ENCODE measurements around the gene NRN1L.

NRN1L gene

GRCh38 chr16:67926181-67926750 lies 41.6 kb downstream of the NRN1L start:
- TF ChIP-seq POLR2A (IDR thresholded peaks at IDR 0.05; ENCODE audit: low read length) (no peak), GATA1 (IDR thresholded peaks at IDR 0.05; ENCODE audit: low read depth, low read length) (no peak)
- no peak for DNase-seq

DNA sequence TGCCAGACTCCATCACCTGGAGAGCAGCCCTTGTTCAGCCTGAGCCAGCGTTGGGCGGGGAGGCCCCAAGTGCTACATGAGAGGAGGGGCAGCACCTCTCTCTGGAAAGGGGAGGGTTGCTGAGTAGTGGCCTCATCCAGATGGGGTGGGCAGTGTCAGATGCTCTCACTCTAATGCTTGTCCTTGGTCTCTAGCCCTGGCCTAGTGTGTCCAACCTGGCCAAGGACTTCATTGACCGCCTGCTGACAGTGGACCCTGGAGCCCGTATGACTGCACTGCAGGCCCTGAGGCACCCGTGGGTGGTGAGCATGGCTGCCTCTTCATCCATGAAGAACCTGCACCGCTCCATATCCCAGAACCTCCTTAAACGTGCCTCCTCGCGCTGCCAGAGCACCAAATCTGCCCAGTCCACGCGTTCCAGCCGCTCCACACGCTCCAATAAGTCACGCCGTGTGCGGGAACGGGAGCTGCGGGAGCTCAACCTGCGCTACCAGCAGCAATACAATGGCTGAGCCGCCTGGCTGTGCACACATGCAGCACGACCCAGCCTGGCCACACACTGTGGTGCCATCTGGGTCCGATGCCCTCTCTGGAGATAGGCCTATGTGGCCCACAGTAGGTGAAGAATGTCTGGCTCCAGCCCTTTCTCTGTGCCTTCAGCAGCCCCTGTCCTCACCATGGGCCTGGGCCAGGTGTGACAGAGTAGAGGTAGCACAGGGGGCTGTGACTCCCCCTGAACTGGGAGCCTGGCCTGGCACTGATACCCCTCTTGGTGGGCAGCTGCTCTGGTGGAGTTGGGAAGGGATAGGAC lies 42.7 kb downstream of the NRN1L start:
- DNase-seq = no peak
- no peak for TF ChIP-seq POLR2A (IDR thresholded peaks at IDR 0.05; ENCODE audit: low read length)
- TF ChIP-seq GATA1 (IDR thresholded peaks at IDR 0.05; ENCODE audit: low read depth, low read length) = no peak

DNA sequence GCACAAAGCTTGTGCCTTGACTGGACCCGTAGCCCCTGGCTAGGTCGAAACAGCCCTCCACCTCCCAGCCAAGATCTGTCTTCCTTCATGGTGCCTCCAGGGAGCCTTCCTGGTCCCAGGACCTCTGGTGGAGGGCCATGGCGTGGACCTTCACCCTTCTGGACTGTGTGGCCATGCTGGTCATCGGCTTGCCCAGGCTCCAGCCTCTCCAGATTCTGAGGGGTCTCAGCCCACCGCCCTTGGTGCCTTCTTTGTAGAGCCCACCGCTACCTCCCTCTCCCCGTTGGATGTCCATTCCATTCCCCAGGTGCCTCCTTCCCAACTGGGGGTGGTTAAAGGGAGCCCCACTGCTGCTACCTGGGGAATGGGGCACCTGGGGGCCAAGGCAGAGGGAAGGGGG lies 43.5 kb downstream of the NRN1L start:
- no peak for DNase-seq
- TF ChIP-seq GATA1 (IDR thresholded peaks at IDR 0.05; ENCODE audit: low read depth, low read length) (no peak), POLR2A (IDR thresholded peaks at IDR 0.05; ENCODE audit: low read length) (no peak)

DNA sequence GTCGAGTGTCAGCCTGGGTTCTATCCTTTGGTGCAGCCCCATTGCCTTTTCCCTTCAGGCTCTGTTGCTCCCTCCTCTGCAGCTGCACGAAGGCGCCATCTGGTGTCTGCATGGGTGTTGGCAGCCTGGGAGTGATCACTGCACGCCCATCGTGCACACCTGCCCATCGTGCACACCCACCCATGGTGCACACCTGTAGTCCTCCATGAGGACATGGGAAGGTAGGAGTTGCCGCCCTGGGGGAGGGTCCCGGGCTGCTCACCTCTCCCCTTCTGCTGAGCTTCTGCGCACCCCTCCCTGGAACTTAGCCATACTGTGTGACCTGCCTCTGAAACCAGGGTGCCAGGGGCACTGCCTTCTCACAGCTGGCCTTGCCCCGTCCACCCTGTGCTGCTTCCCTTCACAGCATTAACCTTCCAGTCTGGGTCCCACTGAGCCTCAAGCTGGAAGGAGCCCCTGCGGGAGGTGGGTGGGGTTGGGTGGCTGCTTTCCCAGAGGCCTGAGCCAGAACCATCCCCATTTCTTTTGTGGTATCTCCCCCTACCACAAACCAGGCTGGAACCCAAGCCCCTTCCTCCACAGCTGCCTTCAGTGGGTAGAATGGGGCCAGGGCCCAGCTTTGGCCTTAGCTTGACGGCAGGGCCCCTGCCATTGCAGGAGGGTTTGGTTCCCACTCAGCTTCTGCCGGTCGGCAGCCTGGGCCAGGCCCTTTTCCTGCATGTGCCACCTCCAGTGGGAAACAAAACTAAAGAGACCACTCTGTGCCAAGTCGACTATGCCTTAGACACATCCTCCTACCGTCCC lies 44.1 kb downstream of the NRN1L start:
- DNase-seq = peak; percentile 68 to 84
- no peak for TF ChIP-seq POLR2A (IDR thresholded peaks at IDR 0.05; ENCODE audit: low read length)
- TF ChIP-seq GATA1 (IDR thresholded peaks at IDR 0.05; ENCODE audit: low read depth, low read length) = no peak

- DNase-seq = no peak
- TF ChIP-seq POLR2A (IDR thresholded peaks at IDR 0.05; ENCODE audit: low read length) = no peak
- no peak for TF ChIP-seq GATA1 (IDR thresholded peaks at IDR 0.05; ENCODE audit: low read depth, low read length)
These were observed 45.5 kb downstream of the NRN1L start for GRCh38 chr16:67930191-67930590.

- TF ChIP-seq POLR2A (IDR thresholded peaks at IDR 0.05; ENCODE audit: low read length) (no peak), GATA1 (IDR thresholded peaks at IDR 0.05; ENCODE audit: low read depth, low read length) (no peak)
- no peak for DNase-seq
These were observed 46.1 kb downstream of the NRN1L start for GRCh38 chr16:67930678-67931211.

GRCh38 chr16:67931712-67932461 lies 47.2 kb downstream of the NRN1L start, which contains the start of gene CTRL:
TSS of gene CTRL (minus strand) at chr16:67931862. CDS start at chr16:67931852, 10 bp downstream.
- TF ChIP-seq POLR2A (IDR thresholded peaks at IDR 0.05; ENCODE audit: low read length) = no peak
- no peak for TF ChIP-seq GATA1 (IDR thresholded peaks at IDR 0.05; ENCODE audit: low read depth, low read length)

DNA sequence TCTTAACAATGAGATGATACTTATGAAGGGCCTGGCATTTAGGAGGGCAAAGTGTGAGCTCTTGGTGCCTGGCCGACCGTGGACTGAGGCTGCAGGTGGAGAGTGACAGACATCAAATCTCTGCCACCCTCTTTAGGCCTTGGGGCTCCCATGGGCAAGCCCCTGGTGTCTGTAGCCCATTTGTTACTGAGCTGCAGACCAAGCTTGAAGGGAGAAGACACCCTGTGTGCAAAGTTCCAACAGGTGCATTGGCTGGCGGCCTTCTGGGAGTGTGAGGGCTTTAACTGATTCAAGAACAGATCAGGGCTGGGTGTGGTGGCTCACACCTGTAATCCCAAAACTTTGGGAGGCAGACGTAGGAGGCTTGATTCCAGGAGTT lies 47.8 kb downstream of the NRN1L start:
- no peak for TF ChIP-seq POLR2A (IDR thresholded peaks at IDR 0.05; ENCODE audit: low read length)
- no peak for TF ChIP-seq GATA1 (IDR thresholded peaks at IDR 0.05; ENCODE audit: low read depth, low read length)
- DNase-seq = no peak

More at GRCh38 chr16:67931712-67932461, 47.2 kb downstream of the NRN1L start, which contains the start of gene CTRL:
- DNase-seq = no peak

DNA sequence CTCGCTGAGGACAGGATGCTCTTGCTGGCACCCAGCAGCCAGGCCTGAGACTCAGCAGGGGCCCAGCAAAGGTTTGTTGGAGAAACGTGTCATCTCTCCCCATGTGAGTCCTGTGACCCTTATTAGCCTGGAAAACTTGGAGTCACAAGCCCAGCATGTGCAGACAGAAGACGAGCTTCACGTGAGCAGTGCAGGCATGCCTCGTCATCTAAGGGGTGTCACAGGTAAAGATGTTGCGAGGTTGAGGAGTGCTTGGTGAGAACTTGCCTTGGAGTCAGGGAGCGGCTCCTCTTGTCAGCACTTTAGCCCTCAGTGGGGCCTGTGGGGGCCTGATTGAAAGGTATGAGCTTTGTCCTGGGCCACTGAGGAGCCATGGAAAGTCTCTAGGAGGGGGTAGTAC lies 49.1 kb downstream of the NRN1L start:
- DNase-seq = no peak
- no peak for TF ChIP-seq POLR2A (IDR thresholded peaks at IDR 0.05; ENCODE audit: low read length)
- TF ChIP-seq GATA1 (IDR thresholded peaks at IDR 0.05; ENCODE audit: low read depth, low read length) = no peak

DNA sequence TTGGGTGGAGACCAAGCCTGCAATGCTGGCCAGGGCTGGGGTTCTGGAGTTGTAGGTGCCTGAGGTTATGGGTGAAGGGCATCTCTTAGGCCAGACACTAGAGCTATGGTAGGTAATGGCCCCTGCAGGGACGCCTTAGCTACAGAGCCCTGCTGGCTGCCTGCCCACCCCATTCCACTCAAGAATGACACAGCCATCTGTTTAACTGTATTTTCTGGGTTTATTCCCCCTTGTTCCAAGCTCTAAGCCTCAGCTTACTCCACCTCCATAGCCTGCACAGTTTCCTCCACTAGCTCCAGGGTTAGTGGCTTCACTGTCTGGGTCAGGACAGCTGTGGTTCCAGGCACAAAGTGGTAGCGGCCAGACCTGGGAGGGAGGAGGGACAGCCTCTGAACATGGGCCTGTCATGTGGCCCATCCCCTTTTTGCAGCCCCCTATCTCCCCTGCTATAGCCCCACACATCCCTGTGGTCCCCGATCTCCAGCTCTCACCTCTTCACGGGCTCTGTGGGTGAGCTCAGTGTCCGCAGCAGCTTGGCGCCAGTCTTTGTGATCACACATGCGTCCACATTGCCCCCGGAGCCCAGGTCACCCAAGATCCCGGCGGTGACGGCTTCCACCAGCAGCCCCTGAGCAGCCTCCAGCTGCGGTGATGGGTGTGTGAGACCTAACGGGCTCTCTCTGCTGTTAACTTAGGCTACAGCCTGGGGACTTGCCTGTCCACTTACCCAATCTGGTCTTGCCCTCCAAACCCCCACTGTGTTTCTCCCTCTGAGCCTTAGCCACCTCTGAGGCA lies 49.8 kb downstream of the NRN1L start:
- TF ChIP-seq GATA1 (IDR thresholded peaks at IDR 0.05; ENCODE audit: low read depth, low read length) (no peak), POLR2A (IDR thresholded peaks at IDR 0.05; ENCODE audit: low read length) (no peak)
- DNase-seq = no peak

- TF ChIP-seq GATA1 (IDR thresholded peaks at IDR 0.05; ENCODE audit: low read depth, low read length) (no peak), POLR2A (IDR thresholded peaks at IDR 0.05; ENCODE audit: low read length) (no peak)
- DNase-seq = no peak
These were observed 50.4 kb downstream of the NRN1L start for GRCh38 chr16:67935101-67935401.

GRCh38 chr16:67935402-67936123 lies 50.9 kb downstream of the NRN1L start:
- peak; percentile 92 to 93 for DNase-seq

More at GRCh38 chr16:67935402-67936123, 50.9 kb downstream of the NRN1L start:
- TF ChIP-seq POLR2A (IDR thresholded peaks at IDR 0.05; ENCODE audit: low read length) = peak; percentile 85
- TF ChIP-seq GATA1 (IDR thresholded peaks at IDR 0.05; ENCODE audit: low read depth, low read length) = no peak
